PC-9 (cell line): ENCODE measurements around the gene GNL1.
"Not testable (repeated sequence)": the region's sequence is repeated elsewhere in the genome, so short reads cannot be mapped to it uniquely, and the experiment has no call there.

Experiments
- EZH2 ChIP-seq: fragments of 200-600 bp; sonication (generic); IDR thresholded peaks from 2 replicates; pipeline ENCODE4 v1.8.0; 2017; ENCODE audit warnings: antibody characterized with exemption, low read depth
- TF ChIP-seq, protein P1 (sequence below): fragments of 200-600 bp; sonication (generic); conservative IDR thresholded peaks from 2 replicates; pipeline ENCODE4 v1.6.1; 2017; ENCODE audit warnings: mixed run types, antibody characterized with exemption, mild to moderate bottlenecking, moderate library complexity

- TF ChIP-seq, protein P1, sequence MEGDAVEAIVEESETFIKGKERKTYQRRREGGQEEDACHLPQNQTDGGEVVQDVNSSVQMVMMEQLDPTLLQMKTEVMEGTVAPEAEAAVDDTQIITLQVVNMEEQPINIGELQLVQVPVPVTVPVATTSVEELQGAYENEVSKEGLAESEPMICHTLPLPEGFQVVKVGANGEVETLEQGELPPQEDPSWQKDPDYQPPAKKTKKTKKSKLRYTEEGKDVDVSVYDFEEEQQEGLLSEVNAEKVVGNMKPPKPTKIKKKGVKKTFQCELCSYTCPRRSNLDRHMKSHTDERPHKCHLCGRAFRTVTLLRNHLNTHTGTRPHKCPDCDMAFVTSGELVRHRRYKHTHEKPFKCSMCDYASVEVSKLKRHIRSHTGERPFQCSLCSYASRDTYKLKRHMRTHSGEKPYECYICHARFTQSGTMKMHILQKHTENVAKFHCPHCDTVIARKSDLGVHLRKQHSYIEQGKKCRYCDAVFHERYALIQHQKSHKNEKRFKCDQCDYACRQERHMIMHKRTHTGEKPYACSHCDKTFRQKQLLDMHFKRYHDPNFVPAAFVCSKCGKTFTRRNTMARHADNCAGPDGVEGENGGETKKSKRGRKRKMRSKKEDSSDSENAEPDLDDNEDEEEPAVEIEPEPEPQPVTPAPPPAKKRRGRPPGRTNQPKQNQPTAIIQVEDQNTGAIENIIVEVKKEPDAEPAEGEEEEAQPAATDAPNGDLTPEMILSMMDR: not testable (repeated sequence)
- not testable (repeated sequence) for TF ChIP-seq EZH2
These were observed 35.2 kb downstream of the GNL1 start for GRCh38 chr6:30521082-30521481.
